Skeletal muscle satellite cell (primary cell): ENCODE measurements around the gene SHISA2.

Source experiments
- H3K27me3 ChIP-seq: 2 replicates; pipeline ENCODE4 v1.7.0; 2013; ENCODE audit warnings: low read length; ENCODE audit not compliant: control insufficient read depth, insufficient read depth
- H3K36me3 ChIP-seq: 2 replicates; pipeline ENCODE4 v1.7.0; 2013; ENCODE audit warnings: mild to moderate bottlenecking, control low read depth, low read length; ENCODE audit not compliant: insufficient read depth
- H3K4me1 ChIP-seq: 2 replicates; pipeline ENCODE4 v1.7.0; 2013; ENCODE audit warnings: low read length; ENCODE audit not compliant: control insufficient read depth, insufficient read depth
- H3K4me2 ChIP-seq: 2 replicates; pipeline ENCODE4 v1.7.0; 2013; ENCODE audit warnings: mild to moderate bottlenecking, low read length
- H3K4me3 ChIP-seq: 2 replicates; pipeline ENCODE4 v1.7.0; 2013; ENCODE audit warnings: low read length
- H3K9ac ChIP-seq: 2 replicates; pipeline ENCODE4 v1.7.0; 2013; ENCODE audit warnings: mild to moderate bottlenecking, low read depth, low read length, moderate library complexity
- H3K9me3 ChIP-seq: replicated peaks from 2 replicates; pipeline ENCODE4 v1.7.0; 2013; ENCODE audit warnings: mild to moderate bottlenecking, control low read depth, low read length

SHISA2 gene

DNA sequence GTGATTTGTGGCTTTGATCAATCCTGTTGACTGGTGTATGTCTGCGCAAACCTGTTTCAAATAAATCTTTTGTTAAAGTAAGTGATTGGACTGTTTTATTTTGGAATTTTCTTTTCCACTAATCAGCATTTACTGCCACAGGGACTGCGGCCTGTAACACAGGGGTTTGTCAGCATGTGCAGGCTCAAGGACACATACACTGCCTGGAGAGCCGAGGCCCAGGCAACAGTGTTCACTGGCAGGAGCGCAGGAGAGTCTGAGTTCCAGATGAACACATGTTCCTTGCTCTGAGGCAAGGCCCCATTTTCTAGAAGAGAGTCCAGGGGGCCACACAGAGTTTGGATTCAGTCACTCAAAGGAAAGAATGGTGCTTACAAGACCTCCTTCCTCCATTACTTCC is 26.0 kb downstream of the SHISA2 start:
- Histone ChIP-seq H3K4me3 (no peak overlapping the region), H3K9ac (no peak overlapping the region), H3K9me3 (no peaks in the 10 kb centered on the region), H3K36me3 (no peaks in the 10 kb centered on the region), H3K27me3 (no peaks in the 10 kb centered on the region), H3K4me2 (no peak overlapping the region), H3K4me1 (peaks cover 24% of the 10 kb centered on the region)

GRCh38 chr13:26025196-26025595 is 26.6 kb downstream of the SHISA2 start:
- H3K36me3 ChIP-seq, result no peaks in the 10 kb centered on the region
- H3K27me3 ChIP-seq, result no peaks in the 10 kb centered on the region

DNA sequence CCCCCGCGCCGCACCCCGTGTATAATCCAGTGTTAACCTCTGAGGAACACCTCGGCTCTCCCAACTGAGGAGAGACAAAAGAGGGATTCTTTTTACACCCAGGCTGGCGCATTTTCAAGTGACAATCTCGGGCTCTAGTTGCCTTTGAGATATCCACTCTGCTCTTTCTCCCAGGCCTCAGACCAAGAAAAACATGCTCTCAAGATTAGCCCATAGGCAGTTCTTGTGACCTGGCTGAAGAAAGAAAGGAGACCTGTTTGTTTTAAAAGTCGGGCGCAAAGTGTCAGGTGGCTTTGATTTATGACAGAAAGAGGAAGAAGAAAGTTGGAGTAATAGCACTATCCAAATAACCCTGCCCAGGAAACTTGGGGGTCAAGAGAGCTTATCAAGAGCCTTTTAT is 27.3 kb downstream of the SHISA2 start:
- Histone ChIP-seq H3K27me3 (no peaks in the 10 kb centered on the region), H3K9me3 (no peaks in the 10 kb centered on the region), H3K4me2 (no peak overlapping the region), H3K9ac (no peak overlapping the region), H3K4me1 (peaks cover 36% of the 10 kb centered on the region), H3K4me3 (no peak overlapping the region), H3K36me3 (no peaks in the 10 kb centered on the region)

More at GRCh38 chr13:26025196-26025595, 26.6 kb downstream of the SHISA2 start:
- Histone ChIP-seq H3K4me1 (peaks cover 30% of the 10 kb centered on the region), H3K9me3 (no peaks in the 10 kb centered on the region), H3K9ac (no peak overlapping the region), H3K4me2 (no peak overlapping the region), H3K4me3 (no peak overlapping the region)

DNA sequence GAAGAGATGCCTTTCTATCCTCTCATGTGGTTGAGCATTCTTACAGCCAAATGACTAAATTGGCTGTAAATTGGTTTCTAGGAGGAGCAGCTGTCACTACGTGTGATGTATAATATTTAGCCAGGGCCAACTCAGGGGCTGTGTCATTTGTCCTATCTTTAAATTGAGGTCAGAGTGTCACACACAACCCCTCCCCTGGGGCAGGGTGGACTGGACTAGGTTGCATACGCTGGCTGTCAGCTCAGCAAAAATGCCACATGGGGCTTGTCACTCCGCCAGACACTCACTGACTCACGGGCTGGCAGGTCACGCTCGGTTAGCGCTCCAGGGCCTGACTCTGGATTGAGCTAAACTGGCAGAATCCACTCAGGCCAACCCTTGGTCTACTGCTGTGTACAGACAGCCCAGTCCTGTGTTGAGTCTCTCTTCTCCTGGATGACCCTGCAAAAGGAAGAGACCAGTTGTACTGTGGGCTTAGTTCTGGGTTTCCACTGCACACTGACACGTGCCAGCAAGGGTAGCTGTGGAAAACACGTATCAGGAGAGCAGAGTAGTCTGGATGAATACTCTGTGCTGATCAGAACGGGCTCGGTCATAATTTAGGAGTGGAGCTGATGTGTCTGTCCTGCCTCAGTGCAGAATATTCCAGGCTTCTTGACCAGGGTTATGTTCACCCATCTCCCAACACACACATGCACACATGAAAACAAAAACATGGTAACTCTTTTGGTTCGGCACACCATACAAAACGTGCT is 29.1 kb downstream of the SHISA2 start:
- Histone ChIP-seq H3K27me3 (no peaks in the 10 kb centered on the region), H3K36me3 (no peaks in the 10 kb centered on the region), H3K9me3 (no peaks in the 10 kb centered on the region), H3K4me1 (peaks cover 50% of the 10 kb centered on the region), H3K4me2 (no peak overlapping the region), H3K9ac (no peak overlapping the region), H3K4me3 (no peak overlapping the region)

- H3K4me2 ChIP-seq, result no peak overlapping the region
- H3K4me1 ChIP-seq, result peaks cover 58% of the 10 kb centered on the region
- H3K9ac ChIP-seq, result no peak overlapping the region
- H3K27me3 ChIP-seq, result no peaks in the 10 kb centered on the region
- no peak overlapping the region for H3K4me3 ChIP-seq
- H3K36me3 ChIP-seq, result no peaks in the 10 kb centered on the region
- H3K9me3 ChIP-seq, result no peaks in the 10 kb centered on the region
Measured at GRCh38 chr13:26021956-26022355, 29.9 kb downstream of the SHISA2 start.

DNA sequence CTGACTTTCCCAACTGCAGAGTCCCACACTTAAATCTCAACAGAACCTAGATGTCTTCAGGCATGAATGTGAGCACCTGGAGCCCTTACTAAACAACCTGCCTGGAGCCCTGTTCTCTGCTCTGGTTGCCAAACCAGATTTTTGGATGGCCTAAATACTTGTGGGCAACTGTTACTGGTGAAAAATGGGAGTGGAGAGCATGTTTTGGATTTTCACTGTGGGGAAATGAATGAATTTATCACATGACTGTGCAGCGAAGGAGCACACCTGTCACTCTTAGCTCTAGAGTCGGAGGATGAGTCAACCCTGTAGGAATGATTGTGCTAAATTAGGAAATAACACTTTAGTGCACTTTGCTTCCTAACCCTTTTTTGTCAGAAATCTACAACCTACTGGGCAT is 30.3 kb downstream of the SHISA2 start:
- H3K9ac ChIP-seq, result no peak overlapping the region
- H3K4me1 ChIP-seq, result peaks cover 60% of the 10 kb centered on the region
- no peaks in the 10 kb centered on the region for H3K9me3 ChIP-seq
- H3K4me2 ChIP-seq, result no peak overlapping the region
- H3K27me3 ChIP-seq, result no peaks in the 10 kb centered on the region
- no peaks in the 10 kb centered on the region for H3K36me3 ChIP-seq
- no peak overlapping the region for H3K4me3 ChIP-seq

GRCh38 chr13:26020891-26021290 is 30.9 kb downstream of the SHISA2 start:
- no peak overlapping the region for H3K4me3 ChIP-seq
- peaks cover 60% of the 10 kb centered on the region for H3K4me1 ChIP-seq
- no peak overlapping the region for H3K9ac ChIP-seq
- H3K27me3 ChIP-seq, result no peaks in the 10 kb centered on the region
- no peak overlapping the region for H3K4me2 ChIP-seq
- H3K9me3 ChIP-seq, result no peaks in the 10 kb centered on the region
- no peaks in the 10 kb centered on the region for H3K36me3 ChIP-seq

DNA sequence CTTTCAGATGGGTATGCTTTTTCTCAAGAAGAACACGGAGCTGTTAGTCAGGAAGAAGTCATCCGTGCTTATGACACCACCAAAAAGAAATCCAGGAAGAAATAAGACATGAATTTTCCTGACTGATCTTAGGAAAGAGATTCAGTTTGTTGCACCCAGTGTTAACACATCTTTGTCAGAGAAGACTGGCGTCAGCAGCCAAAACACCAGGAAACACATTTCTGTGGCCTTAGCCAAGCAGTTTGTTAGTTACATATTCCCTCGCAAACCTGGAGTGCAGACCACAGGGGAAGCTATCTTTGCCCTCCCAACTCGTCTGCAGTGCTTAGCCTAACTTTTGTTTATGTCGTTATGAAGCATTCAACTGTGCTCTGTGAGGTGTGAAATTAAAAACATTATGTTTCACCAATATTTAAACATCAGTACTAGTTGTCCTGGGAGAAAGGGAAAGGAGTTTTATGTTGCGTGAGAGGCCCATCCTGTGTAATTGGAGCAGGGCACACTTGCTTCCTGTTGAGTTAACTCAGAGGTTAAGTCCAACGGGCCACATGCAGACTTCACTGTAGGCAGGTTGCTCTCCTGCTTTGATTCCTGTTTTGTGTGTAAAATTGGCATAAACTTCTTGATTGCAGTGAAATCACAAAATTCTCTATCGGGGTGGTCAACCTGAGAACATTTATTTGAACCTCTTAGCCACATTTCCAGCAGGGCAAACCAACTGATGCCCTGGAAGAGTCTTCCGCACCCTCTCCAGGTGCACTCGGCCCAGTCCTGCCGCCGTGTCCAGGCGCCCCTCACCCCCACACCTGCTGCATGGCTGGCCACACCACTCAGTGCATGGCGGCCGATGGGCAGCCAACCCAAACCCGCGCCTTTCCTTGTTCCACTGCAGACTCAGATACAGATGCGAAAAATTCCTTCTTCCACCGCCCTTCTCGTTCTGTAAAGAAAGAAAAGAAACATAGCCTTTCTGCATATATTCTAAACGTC is 31.6 kb downstream of the SHISA2 start:
- Histone ChIP-seq H3K9me3 (no peaks in the 10 kb centered on the region), H3K36me3 (no peaks in the 10 kb centered on the region), H3K9ac (peak overlapping the region; percentile 66), H3K4me1 (peaks cover 60% of the 10 kb centered on the region), H3K4me2 (peak overlapping the region; percentile 61), H3K27me3 (no peaks in the 10 kb centered on the region), H3K4me3 (no peak overlapping the region)

DNA sequence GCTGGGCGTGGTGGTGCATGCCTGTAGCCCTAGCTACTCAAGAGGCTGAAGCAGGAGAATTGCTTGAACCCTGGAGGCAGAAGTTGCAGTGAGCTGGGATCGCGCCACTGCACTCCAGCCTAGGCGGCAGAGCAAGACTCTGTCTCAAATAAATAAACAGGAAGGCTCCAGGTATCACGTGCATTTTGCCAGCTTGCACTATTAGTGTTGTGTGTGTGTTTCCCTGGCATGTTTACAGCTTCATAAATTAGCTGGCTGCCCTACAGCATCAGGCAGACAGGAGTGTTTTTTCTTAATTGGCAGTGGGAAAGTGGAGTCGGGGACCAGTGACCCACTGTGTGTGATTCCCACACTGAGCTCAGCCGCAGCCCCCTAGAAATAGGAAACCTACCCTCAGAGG is 32.6 kb downstream of the SHISA2 start:
- H3K27me3 ChIP-seq, result no peaks in the 10 kb centered on the region
- H3K9ac ChIP-seq, result peak overlapping the region; percentile 66
- peak overlapping the region; percentile 26 for H3K4me2 ChIP-seq
- no peak overlapping the region for H3K4me3 ChIP-seq
- H3K36me3 ChIP-seq, result no peaks in the 10 kb centered on the region
- H3K9me3 ChIP-seq, result no peaks in the 10 kb centered on the region
- H3K4me1 ChIP-seq, result peaks cover 60% of the 10 kb centered on the region

DNA sequence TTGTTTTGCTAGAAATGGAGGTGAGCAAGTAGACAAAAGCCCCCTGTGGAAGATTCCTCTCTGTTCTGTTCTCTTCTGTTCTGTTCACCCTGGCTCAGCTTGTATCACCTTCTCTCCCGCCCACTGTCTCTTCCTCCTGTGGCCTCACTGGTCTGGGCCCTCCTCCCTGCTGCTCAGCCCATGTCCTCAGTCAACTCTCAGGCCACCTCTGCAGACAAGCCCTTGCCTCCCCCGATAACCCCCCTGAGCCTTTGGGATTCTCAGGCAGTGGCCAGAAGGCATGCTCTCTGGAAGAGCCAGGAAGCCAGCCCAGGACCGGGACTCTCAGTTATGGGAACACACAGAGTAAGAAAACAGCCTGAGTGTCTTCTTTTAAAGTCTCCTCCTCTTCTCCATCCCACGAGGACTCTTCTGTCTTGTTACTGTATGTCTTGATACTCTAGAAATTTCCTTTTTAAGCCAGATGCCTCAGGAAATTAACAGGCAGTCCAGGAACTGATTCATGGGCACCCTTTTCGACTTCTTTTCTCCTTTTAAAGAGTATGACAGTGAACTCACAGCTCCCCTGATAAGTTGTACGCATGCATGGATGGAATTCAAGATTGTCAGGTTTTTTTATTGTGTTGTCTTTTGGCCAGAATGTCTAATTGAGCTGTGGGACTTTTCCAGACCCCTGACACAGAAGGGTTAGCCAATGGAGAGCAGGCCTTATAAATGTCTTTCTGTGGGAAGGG is 33.7 kb downstream of the SHISA2 start:
- no peaks in the 10 kb centered on the region for H3K9me3 ChIP-seq
- no peak overlapping the region for H3K4me2 ChIP-seq
- H3K4me3 ChIP-seq, result no peak overlapping the region
- peaks cover 59% of the 10 kb centered on the region for H3K4me1 ChIP-seq
- no peak overlapping the region for H3K9ac ChIP-seq
- H3K27me3 ChIP-seq, result no peaks in the 10 kb centered on the region
- no peaks in the 10 kb centered on the region for H3K36me3 ChIP-seq
